ENCODE results near the gene FBXO7.

DNA sequence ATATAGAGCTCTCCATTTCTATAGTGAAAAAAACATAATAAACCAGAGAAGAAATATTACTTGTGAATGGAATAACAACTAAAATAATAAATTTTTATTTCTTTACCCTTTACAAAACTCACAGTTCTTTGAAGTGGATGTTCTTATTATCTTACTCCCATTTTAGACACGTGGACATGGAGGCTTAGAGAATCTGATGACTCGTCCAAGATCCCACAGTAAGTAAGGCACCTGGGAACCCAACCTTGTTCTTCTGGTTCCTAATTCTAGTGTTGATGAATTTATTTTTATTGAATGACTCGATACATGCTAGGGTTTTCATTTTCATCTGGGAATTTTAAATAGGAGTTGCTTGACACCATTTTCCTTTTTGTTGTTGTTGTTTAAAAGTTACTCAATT, 12.2 kb upstream of the FBXO7 start:
- TF ChIP-seq, protein P1, sequence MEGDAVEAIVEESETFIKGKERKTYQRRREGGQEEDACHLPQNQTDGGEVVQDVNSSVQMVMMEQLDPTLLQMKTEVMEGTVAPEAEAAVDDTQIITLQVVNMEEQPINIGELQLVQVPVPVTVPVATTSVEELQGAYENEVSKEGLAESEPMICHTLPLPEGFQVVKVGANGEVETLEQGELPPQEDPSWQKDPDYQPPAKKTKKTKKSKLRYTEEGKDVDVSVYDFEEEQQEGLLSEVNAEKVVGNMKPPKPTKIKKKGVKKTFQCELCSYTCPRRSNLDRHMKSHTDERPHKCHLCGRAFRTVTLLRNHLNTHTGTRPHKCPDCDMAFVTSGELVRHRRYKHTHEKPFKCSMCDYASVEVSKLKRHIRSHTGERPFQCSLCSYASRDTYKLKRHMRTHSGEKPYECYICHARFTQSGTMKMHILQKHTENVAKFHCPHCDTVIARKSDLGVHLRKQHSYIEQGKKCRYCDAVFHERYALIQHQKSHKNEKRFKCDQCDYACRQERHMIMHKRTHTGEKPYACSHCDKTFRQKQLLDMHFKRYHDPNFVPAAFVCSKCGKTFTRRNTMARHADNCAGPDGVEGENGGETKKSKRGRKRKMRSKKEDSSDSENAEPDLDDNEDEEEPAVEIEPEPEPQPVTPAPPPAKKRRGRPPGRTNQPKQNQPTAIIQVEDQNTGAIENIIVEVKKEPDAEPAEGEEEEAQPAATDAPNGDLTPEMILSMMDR (IDR thresholded peaks at IDR 0.05) = no peak
- TF ChIP-seq POLR2A (IDR thresholded peaks at IDR 0.05) (no peak), EP300 (IDR thresholded peaks at IDR 0.05) (no peak)
